ENCODE data around the gene HAO1.

DNA sequence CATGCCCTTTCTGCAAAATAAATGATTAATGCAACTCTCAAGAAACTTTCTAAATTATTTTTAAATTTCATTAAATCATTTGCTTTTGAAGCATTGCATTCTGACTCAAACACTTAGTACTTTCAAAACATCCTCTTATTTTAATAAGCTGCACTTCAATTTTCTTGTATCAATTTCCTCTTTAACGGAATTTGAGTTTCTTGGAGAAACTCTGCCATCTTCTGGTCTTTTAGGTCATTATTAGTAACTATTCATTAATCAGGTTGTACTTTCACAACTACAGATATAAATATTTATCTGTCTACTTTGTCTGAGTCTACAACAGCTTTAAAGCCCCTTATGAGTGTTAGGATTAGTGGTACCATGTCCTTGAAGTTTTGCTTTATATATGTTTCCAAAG lies 49.1 kb upstream of the HAO1 start:
- TF ChIP-seq, protein P1, sequence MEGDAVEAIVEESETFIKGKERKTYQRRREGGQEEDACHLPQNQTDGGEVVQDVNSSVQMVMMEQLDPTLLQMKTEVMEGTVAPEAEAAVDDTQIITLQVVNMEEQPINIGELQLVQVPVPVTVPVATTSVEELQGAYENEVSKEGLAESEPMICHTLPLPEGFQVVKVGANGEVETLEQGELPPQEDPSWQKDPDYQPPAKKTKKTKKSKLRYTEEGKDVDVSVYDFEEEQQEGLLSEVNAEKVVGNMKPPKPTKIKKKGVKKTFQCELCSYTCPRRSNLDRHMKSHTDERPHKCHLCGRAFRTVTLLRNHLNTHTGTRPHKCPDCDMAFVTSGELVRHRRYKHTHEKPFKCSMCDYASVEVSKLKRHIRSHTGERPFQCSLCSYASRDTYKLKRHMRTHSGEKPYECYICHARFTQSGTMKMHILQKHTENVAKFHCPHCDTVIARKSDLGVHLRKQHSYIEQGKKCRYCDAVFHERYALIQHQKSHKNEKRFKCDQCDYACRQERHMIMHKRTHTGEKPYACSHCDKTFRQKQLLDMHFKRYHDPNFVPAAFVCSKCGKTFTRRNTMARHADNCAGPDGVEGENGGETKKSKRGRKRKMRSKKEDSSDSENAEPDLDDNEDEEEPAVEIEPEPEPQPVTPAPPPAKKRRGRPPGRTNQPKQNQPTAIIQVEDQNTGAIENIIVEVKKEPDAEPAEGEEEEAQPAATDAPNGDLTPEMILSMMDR (conservative IDR thresholded peaks at IDR 0.05; ENCODE audit: low read length): 0 out of 2 replicates have a peak, but pooled peaks have one; percentile 22
- TF ChIP-seq EZH2phosphoT487 (IDR thresholded peaks at IDR 0.05; ENCODE audit: borderline replicate concordance): no peak

Measured in Loucy (cell line).